Measurements from ENCODE around the gene MRM2. TPM values are rescaled to one million over a fixed set of nuclear protein-coding genes. Genes with fewer than 3 reads are reported as not detected.

Gene MRM2
- total RNA-seq, 2 donors from 2014 or later = 30.0 to 34.5 TPM

DNA sequence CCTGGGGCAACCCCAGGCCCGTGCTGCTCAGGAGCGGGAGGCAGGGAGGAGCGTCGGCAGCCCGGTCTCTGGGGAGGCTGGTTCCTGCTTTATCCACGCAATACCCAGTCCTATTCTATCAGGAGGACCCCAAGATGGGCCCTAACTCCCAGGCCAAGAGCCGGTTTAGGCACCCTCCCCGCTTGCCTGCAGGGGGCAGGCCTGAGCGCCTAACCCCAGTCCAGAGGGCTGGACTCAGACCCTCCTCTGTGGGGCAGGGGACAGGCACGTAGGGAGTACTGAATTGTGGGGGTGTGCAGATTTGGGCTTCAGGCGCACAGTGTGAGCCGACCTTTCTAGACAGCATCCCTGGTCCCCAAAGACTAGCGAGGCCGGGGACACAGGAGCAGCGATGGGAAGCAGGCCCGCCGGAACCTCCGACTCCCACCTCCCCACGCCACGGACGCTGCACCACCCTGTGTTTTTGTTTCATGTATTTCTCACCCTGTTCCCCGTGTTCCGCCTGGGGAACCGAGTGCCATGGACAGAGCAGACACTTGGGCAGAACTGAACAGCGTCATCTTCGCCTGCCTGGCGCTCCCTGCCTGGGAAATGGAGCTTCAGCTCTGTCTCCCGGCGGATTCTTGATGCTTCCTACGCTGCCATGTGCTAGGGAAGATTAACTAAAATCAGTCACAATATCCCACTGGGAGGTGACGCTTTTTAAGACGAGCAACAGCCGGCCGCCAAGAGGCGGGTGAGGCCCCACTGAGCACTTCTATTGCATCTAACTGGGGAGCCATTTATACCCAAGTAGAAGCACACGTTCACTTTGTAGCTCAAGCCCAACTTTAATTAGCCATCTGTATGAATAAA, 5.4 kb upstream of the MRM2 start:
- no peaks in the 10 kb centered on the region for H3K9me3 Mint-ChIP-seq
- no peak for DNase-seq (ENCODE audit: low spot score)
- H3K27me3 Mint-ChIP-seq = no peaks in the 10 kb centered on the region
- no peak overlapping the region for H3K27ac Mint-ChIP-seq
- H3K36me3 Mint-ChIP-seq = no peaks in the 10 kb centered on the region
- H3K4me3 Mint-ChIP-seq = no peak overlapping the region
- no peak for ATAC-seq
- H3K4me1 Mint-ChIP-seq (ENCODE audit: low read depth in 2 of 2) = peaks cover 25 to 29% of the 10 kb centered on the region in 2 donors

DNA sequence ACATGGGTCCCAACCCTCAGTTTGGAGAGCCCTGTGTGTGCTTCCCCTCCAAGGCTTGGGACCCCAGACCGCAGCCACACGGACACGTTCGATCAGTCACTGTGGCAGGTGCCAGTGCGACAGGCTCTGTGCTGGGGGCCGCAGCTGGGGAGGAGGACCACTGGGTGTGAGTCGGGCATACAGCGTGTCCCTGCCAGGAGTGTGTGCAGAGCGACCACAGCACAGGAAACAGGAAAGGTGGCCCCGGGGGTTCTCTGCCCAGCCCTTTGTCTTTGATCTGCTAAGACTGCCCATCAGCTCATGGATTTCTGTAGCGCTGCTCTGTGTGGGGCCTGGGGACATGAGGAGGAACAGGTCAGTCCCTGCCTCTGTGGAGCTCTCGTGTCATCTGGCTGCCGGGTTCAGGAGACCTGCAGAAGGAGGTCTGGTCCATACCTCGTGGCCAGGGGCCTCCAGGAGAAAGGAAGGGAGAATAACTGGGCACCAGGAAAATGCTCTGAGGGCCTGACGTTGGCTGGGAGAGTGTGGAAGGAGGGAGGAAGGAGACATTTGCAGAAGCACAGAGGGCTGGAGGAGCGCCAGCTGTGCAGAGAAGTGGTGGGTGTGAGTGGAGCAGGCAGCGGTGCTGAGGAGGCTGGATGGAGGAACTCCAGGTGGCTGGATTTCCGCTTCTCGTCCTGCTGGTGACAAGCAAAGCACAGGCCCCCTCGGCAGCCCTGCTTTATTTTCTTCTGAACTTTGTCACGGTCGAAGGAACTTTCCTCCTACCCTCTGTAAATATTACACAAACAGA, 4.1 kb upstream of the MRM2 start:
- ATAC-seq (no peak), DNase-seq (ENCODE audit: low spot score) (no peak)
- no peaks in the 10 kb centered on the region for H3K27me3 Mint-ChIP-seq
- no peaks in the 10 kb centered on the region for H3K36me3 Mint-ChIP-seq
- no peak overlapping the region for H3K27ac Mint-ChIP-seq
- peaks cover 25 to 32% of the 10 kb centered on the region in 2 donors for H3K4me1 Mint-ChIP-seq (ENCODE audit: low read depth in 2 of 2)
- H3K4me3 Mint-ChIP-seq = no peak overlapping the region
- H3K9me3 Mint-ChIP-seq = no peaks in the 10 kb centered on the region

DNA sequence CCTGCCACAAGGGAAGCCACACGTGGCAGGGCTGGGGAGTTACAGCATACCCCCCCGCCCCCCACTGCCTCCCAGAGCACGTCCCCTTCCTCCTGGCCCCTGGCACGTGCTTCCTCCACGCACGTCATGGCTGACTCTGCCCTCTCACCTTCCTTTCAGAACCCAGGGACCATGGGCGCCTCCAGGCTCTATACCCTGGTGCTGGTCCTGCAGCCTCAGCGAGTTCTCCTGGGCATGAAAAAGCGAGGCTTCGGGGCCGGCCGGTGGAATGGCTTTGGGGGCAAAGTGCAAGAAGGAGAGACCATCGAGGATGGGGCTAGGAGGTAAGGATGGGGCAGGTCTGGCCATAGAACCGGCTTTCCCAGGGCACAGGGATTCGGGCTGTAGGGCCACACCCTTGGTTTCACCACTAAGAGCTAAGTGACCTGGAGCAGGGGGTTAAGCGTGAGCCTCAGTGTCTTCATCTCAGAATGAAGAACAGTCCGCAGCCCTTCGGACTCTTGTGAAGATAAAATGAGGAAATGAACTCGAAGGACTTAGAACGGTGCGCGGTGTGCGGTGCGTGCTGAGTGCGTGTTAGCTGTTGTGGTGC, 2.5 kb upstream of the MRM2 start:
- Mint-ChIP-seq H3K27me3 (no peaks in the 10 kb centered on the region), H3K27ac (no peak overlapping the region), H3K4me3 (no peak overlapping the region), H3K9me3 (no peaks in the 10 kb centered on the region), H3K36me3 (no peaks in the 10 kb centered on the region), H3K4me1 (ENCODE audit: low read depth in 2 of 2) (peaks cover 23 to 29% of the 10 kb centered on the region in 2 donors)
- no peak for DNase-seq (ENCODE audit: low spot score)
- no peak for ATAC-seq

DNA sequence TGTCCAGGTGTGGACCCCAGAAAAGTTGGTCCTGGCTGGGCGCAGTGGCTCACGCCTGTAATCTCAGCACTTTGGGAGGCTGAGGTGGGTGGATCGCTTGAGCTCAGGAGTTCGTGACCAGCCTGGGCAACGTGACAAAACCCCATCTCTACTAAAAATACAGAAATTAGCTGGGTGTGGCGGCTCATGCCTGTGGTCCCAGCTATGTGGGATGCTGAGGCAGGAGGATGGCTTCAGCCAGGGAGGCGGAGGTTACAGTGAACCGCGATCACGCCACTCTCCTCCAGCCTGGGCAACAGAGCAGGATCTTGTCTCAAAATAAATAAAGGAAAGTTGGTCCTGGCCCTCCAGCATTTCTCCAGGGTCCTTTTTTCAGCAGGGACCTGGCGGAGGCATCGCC, 1.5 kb upstream of the MRM2 start:
- Mint-ChIP-seq H3K9me3 (no peaks in the 10 kb centered on the region), H3K27me3 (no peaks in the 10 kb centered on the region), H3K36me3 (no peaks in the 10 kb centered on the region), H3K4me3 (peak overlapping the region; percentile 95), H3K27ac (no peak overlapping the region), H3K4me1 (ENCODE audit: low read depth in 2 of 2) (peaks cover 13 to 21% of the 10 kb centered on the region in 2 donors)
- no peak for ATAC-seq
- no peak for DNase-seq (ENCODE audit: low spot score)

DNA sequence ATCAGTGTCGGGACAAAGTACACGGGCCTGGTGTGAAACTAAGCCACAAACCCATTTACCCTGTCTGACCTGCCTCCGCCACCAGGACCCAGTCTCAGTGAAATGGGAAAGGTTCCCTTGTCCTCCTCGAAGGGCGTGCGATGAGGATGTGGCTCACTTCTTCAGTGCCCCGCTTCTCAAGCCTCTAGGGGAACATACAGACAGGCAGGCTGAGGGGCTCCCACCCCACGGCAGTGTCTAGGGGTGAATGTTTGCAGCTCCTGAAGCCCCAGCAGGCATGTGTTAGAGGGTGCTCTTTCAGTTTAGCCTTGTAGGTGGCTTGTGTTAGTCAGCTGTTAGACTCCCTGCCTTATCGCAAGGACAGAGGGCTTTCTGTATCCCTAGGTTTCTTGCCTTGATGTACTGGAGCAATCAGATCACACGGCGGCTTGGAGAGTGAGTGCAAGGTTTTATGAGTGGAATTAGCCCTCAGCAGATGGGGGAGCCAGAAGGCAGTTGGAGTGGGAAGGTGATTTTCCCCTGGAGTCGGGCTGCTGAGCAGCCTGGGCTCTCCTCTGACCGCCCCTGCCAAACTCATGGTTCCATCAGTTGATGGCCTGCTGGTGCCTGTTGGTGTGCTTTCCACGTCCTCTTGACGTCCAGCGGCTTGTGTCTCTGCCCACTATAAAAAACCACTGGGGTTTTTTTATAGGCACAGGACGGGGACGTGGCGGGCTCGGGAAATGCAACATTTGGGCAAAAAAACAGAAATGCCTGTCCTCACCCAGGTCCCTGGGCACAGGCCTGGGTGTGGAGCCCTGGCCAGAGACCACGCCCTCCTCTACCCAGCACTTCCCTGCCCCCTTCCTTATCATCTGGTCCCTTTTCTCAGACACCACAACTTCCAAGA, 780 bp upstream of the MRM2 start:
- H3K4me3 Mint-ChIP-seq = peak overlapping the region; percentile 95
- peak overlapping the region; percentile 78 to 86 for H3K27ac Mint-ChIP-seq
- no peaks in the 10 kb centered on the region for H3K36me3 Mint-ChIP-seq
- H3K27me3 Mint-ChIP-seq = no peaks in the 10 kb centered on the region
- DNase-seq (ENCODE audit: low spot score) (no peak), ATAC-seq (peak; percentile 33 to 37)
- no peaks in the 10 kb centered on the region for H3K9me3 Mint-ChIP-seq
- peaks cover 8 to 17% of the 10 kb centered on the region in 2 donors for H3K4me1 Mint-ChIP-seq (ENCODE audit: low read depth in 2 of 2)

DNA sequence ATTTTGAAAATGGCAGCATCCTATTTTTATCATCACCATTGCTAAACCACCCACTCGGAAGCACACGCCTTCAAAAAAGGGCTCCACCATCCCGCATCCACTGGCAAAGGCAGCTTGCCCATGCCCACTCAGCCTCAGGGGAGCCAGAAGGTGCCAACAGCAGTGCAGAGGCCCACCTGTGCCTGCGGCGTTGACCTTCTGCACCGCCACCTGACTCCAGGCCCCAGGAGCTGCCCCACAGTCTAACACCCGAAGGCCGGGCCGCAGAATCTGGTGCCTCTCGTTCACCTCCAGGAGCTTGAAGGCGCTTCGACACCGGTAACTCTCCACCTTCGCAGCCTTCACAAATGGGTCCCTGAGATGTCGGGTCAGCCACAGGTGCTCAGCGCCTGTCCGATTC, 2.8 kb downstream of the MRM2 start:
- H3K27me3 Mint-ChIP-seq = no peaks in the 10 kb centered on the region
- H3K27ac Mint-ChIP-seq = no peak overlapping the region
- H3K9me3 Mint-ChIP-seq = no peaks in the 10 kb centered on the region
- DNase-seq (ENCODE audit: low spot score) (no peak), ATAC-seq (no peak)
- H3K36me3 Mint-ChIP-seq = peaks cover 8% of the 10 kb centered on the region
- peaks cover 10 to 12% of the 10 kb centered on the region in 2 donors for H3K4me1 Mint-ChIP-seq (ENCODE audit: low read depth in 2 of 2)
- peak overlapping the region; percentile 17 for H3K4me3 Mint-ChIP-seq

DNA sequence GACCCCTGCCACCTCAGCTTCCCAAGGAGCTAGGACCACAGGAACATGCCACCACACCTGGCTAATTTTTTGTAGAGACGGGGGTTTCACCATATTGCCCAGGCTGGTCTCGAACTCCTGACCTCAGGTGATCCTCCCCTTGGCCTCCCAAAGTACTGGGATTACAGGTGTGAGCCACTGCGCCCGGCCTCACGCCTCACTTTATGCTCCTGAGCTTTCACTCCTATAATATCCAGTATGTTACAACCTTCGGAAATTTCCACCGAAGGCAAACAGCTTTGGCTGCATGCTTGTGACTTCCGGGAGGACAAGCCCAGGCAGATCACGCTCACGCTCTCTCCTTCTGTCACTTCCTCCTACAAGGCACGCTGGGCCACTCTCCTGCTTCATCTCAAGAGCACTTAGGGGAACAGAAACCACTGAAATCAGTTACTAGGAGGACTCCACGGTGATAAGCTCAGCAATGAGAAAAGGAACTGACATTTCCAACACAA, 4.8 kb downstream of the MRM2 start:
- H3K4me1 Mint-ChIP-seq (ENCODE audit: low read depth in 2 of 2) = peaks cover 4 to 13% of the 10 kb centered on the region in 2 donors
- H3K36me3 Mint-ChIP-seq = peaks cover 8% of the 10 kb centered on the region
- DNase-seq (ENCODE audit: low spot score) (no peak), ATAC-seq (no peak)
- H3K9me3 Mint-ChIP-seq = no peaks in the 10 kb centered on the region
- no peak overlapping the region for H3K4me3 Mint-ChIP-seq
- H3K27ac Mint-ChIP-seq = no peak overlapping the region
- no peaks in the 10 kb centered on the region for H3K27me3 Mint-ChIP-seq

DNA sequence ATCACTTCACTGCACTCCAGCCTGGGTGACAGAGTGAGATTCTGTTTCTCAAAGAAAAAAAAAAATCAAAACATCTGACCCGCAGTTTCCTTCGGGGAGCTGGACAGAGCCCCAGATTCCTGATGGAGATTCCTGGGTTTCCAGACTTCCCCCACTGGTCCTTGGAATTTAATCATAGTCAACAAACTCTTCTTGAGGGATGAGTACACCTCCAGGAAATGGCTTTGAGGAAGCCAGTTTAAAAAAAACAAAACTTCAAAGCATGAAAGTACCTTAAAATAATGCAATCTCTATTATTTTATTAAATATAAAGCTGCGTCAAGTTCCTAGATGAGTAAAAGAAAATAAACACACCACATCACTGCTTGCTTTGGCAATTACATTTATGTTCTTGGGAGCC, 8.1 kb downstream of the MRM2 start:
- Mint-ChIP-seq H3K9me3 (no peaks in the 10 kb centered on the region), H3K36me3 (peaks cover 8% of the 10 kb centered on the region), H3K4me3 (peak overlapping the region; percentile 25), H3K4me1 (ENCODE audit: low read depth in 2 of 2) (peaks cover 14 to 25% of the 10 kb centered on the region in 2 donors), H3K27me3 (no peaks in the 10 kb centered on the region), H3K27ac (no peak overlapping the region)
- DNase-seq (ENCODE audit: low spot score) = no peak
- ATAC-seq = no peak

DNA sequence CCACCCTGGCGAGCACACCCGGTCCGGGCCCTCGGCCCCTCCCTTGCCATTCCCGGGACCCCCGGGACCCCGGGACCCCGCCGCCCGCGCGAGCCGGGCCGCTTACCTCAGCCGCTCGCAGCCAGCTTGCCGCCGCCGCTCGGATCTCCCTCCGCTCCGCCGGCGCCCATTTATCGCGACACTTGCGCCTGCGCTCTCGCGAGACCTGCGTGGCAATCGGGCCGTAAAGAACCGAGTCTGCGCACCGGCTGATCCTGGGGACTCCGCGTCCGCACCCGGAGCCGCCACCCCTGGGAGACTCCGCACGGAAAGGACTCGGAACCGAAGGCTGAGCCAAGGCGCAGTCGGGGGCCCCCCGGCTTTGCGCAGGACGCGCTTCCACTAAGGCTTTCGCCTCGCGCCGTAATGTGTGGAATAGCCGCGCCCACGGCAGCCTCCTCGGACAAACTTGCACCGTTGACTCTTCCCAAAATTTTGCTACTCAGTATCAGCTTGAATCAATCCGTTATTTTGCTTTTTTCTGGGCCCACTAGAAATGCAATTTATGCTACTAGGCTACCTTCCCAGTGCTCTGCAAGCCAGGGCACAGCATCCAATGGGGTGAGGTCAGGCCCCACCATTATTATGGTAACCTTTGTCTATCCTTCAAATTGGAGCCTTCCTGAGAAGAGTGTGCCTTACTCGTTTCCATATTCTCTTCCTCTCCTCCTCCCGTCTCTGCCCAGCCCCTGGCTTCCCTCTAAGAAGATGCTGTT, 9.1 kb downstream of the MRM2 start, which contains the start of gene MAD1L1:
Gene MAD1L1, minus strand, starts transcription at position 180 of the 755 bp plus-strand sequence. CDS start 2,812 bp downstream, outside the sequence.
- H3K27me3 Mint-ChIP-seq = no peaks in the 10 kb centered on the region
- no peaks in the 10 kb centered on the region for H3K9me3 Mint-ChIP-seq
- peaks cover 8% of the 10 kb centered on the region for H3K36me3 Mint-ChIP-seq
- peak; percentile 92 to 94 for ATAC-seq
- DNase-seq (ENCODE audit: low spot score) = peak; percentile 91
- H3K4me1 Mint-ChIP-seq (ENCODE audit: low read depth in 2 of 2) = peaks cover 14 to 25% of the 10 kb centered on the region in 2 donors
- H3K4me3 Mint-ChIP-seq = peak within 1 kb of the TSS; percentile 85
- H3K27ac Mint-ChIP-seq = peak within 1 kb of the TSS; percentile 50 to 91

DNA sequence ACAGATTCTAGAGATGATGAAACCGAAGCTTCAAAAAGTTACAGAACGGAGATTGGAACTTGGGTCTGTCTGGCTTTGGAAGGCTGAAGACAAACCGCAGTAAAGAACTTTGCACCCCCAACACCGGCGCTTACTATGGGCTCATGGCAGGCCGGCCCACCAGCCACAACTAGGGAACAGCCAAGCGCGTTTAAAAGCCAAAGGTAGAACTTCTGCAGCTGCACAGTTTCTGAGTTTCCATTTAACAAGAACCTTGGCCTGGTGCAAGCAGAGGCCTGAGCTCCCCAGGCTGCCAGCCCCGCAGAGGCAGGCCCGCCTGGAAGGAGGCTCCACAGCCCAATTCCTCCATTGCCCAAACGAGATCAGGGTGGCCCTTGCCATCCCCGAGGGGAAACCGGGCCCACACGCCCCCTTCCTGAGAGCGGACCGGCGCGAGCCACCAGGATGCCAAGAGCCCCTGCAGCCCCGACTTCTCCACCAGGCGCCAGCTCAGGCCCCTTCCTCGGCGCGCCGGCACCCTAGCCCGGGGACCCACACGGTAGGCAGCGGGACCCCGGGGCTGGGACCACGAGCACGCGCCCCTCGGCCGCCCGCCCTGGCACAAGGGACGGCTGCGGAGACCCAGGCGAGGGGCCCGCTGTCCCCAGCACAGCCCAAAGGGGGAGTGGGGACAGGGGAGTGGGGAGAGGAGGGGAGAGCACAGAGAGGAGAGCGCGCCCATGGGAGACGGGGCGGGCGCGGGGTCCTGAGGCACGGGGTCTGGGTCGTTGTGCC, 9.8 kb downstream of the MRM2 start:
- H3K4me3 Mint-ChIP-seq = peak overlapping the region; percentile 85
- DNase-seq (ENCODE audit: low spot score) = no peak
- H3K27ac Mint-ChIP-seq = peak overlapping the region; percentile 50 to 91

DNA sequence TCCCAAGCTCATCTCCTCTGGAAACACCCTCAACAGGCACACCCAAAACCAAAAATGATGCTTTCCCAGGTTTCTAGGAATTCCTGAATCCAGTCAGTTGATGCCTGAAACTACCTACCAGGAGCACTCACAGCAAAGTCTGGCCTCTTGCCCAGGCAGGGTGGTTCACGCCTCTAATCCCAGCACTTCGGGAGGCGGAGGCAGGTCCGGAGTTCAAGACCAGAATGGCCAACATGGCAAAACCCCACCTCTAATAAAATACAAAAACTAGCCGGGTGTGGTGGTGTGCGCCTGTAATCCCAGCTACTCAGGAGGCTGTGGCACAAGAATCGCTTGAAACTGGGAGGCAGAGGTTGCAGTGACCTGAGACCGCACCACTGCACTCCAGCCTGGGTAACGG, 11.1 kb downstream of the MRM2 start:
- Mint-ChIP-seq H3K36me3 (peaks cover 8% of the 10 kb centered on the region), H3K27me3 (no peaks in the 10 kb centered on the region)
- ATAC-seq = no peak

More for the DNA sequence above, 9.8 kb downstream of the MRM2 start:
- H3K9me3 Mint-ChIP-seq = no peaks in the 10 kb centered on the region
- H3K27me3 Mint-ChIP-seq = no peaks in the 10 kb centered on the region
- ATAC-seq = peak; percentile 74 to 77
- peaks cover 8% of the 10 kb centered on the region for H3K36me3 Mint-ChIP-seq
- peaks cover 11 to 27% of the 10 kb centered on the region in 2 donors for H3K4me1 Mint-ChIP-seq (ENCODE audit: low read depth in 2 of 2)

DNA sequence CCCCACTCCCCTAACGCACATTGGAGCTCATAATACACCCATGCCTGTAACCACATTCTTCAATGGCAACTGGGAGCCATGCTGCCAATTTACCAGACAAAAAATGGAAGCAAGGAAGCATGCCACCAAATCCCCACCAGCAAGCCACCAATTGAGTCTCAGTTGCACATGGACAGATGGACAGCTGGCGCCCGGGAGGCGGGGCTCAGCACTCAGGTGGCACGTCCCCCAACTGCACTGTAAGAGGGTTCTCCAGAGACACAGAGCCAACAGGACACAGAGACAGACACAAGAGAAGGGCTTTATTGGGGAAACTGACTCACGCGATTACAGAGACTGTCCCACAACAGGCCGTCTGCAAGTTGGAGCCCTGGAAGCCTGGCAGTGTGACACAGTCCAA, 11.8 kb downstream of the MRM2 start:
- Mint-ChIP-seq H3K27me3 (no peaks in the 10 kb centered on the region), H3K27ac (peak overlapping the region in 1 of 2 donors; percentile 41), H3K9me3 (no peaks in the 10 kb centered on the region), H3K36me3 (peaks cover 5% of the 10 kb centered on the region), H3K4me1 (ENCODE audit: low read depth in 2 of 2) (peaks cover 10 to 27% of the 10 kb centered on the region in 2 donors), H3K4me3 (no peak overlapping the region)
- DNase-seq (ENCODE audit: low spot score) (no peak), ATAC-seq (no peak)

More for the DNA sequence above, 11.1 kb downstream of the MRM2 start:
- no peaks in the 10 kb centered on the region for H3K9me3 Mint-ChIP-seq
- no peak overlapping the region for H3K27ac Mint-ChIP-seq
- H3K4me3 Mint-ChIP-seq = no peak overlapping the region
- no peak for DNase-seq (ENCODE audit: low spot score)
- peaks cover 10 to 29% of the 10 kb centered on the region in 2 donors for H3K4me1 Mint-ChIP-seq (ENCODE audit: low read depth in 2 of 2)

Data from natural killer cell treated with Interleukin-12 subunit alpha and Interleukin-12 subunit beta and Interleukin-15 and Interleukin-18, amount 100 ng/mL, for 72 hours (primary cell).